SK-N-SH (cell line): ENCODE data around the gene CTBP2. TPM values are rescaled to one million over a fixed set of nuclear protein-coding genes. Genes with fewer than 3 reads are reported as not detected.

ENCODE experiments used
- CTCF ChIA-PET: fragments of 300-600, 350-600 bp; formaldehyde crosslinking; extraction: SDS; loops from one replicate; lab custom pipeline; 2021; lab: Yijun Ruan, JAX
- POLR2A ChIA-PET: fragments of 350-600 bp; sonication (Branson Sonifier 250); formaldehyde crosslinking; extraction: SDS; loops from one replicate; lab custom pipeline; 2020; ENCODE audit warnings: antibody characterized with exemption, inconsistent platforms; lab: Yijun Ruan, JAX
- DNase-seq: peaks from one replicate; pipeline ENCODE4 v3.0.0; 2012
- H2AFZ ChIP-seq: fragments of 200-600 bp; sonication (generic); 2 replicates; pipeline ENCODE4 v1.8.1; 2016; ENCODE audit warnings: antibody characterized with exemption, mild to moderate bottlenecking, low read depth
- H3F3A ChIP-seq: fragments of 200-600 bp; sonication (generic); replicated peaks from 2 replicates; pipeline ENCODE3; 2016; ENCODE audit warnings: antibody characterized with exemption, mild to moderate bottlenecking; ENCODE audit not compliant: insufficient read depth
- H3K27ac ChIP-seq, 2 experiments: fragments of 200-500 bp in 1 of 2; fragments of 200-600 bp in 1 of 2; sonication (Bioruptor generic) in 1 of 2; sonication (generic), shearing (Covaris generic) in 1 of 2; 2 replicates each; pipeline versions ENCODE4 v1.5.1 to v1.6.1; 2014 to 2016; ENCODE audit warnings: low read depth in 2 of 2, inconsistent platforms in 1 of 2, low read length in 1 of 2, mild to moderate bottlenecking in 1 of 2, mixed read lengths in 1 of 2
- H3K27me3 ChIP-seq: fragments of 200-600 bp; sonication (generic), shearing (Covaris generic); 2 replicates; pipeline ENCODE4 v1.6.1; 2016; ENCODE audit warnings: mixed run types; ENCODE audit not compliant: insufficient read depth
- H3K36me3 ChIP-seq, 2 experiments: fragments of 200-500 bp in 1 of 2; fragments of 200-600 bp in 1 of 2; sonication (Bioruptor generic) in 1 of 2; sonication (generic) in 1 of 2; replicated peaks in 1 of 2; 2 replicates each; pipeline versions ENCODE3 to v1.5.1; 2014 to 2016; ENCODE audit warnings: low read length in 1 of 2, mild to moderate bottlenecking in 1 of 2; ENCODE audit not compliant: insufficient read depth in 2 of 2, control insufficient read depth in 1 of 2
- H3K4me1 ChIP-seq, 2 experiments: fragments of 200-500 bp in 1 of 2; fragments of 200-600 bp in 1 of 2; sonication (Bioruptor generic) in 1 of 2; sonication (generic), shearing (Covaris generic) in 1 of 2; 2 replicates each; pipeline versions ENCODE4 v1.5.1 to v1.6.1; 2014 to 2016; ENCODE audit warnings: low read depth in 1 of 2, low read length in 1 of 2, mixed run types in 1 of 2; ENCODE audit not compliant: insufficient read depth in 2 of 2, control insufficient read depth in 1 of 2
- H3K4me2 ChIP-seq: fragments of 200-600 bp; sonication (generic), shearing (Covaris generic); 2 replicates; pipeline ENCODE4 v1.6.1; 2017; ENCODE audit warnings: mixed run types
- H3K4me3 ChIP-seq, 2 experiments: fragments of 200-500 bp in 1 of 2; fragments of 200-600 bp in 1 of 2; sonication (Bioruptor generic) in 1 of 2; sonication (generic), shearing (Covaris generic) in 1 of 2; 2 replicates each; pipeline versions ENCODE4 v1.5.1 to v1.8.1; 2014 to 2016; ENCODE audit warnings: low read depth in 2 of 2, inconsistent platforms in 1 of 2, low read length in 1 of 2, mild to moderate bottlenecking in 1 of 2, mixed read lengths in 1 of 2, moderate library complexity in 1 of 2
- H3K79me2 ChIP-seq: fragments of 200-600 bp; sonication (generic); 2 replicates; pipeline ENCODE4 v1.8.1; 2017; ENCODE audit warnings: mild to moderate bottlenecking; ENCODE audit not compliant: insufficient read depth
- H3K9ac ChIP-seq: fragments of 200-600 bp; sonication (generic); 2 replicates; pipeline ENCODE4 v1.6.1; 2017; ENCODE audit warnings: mixed run types
- H3K9me2 ChIP-seq: fragments of 200-600 bp; sonication (generic); 2 replicates; pipeline ENCODE4 v1.6.1; 2017; ENCODE audit warnings: mixed run types
- H3K9me3 ChIP-seq: fragments of 200-600 bp; sonication (generic); 2 replicates; pipeline ENCODE4 v1.6.1; 2017; ENCODE audit warnings: mixed run types, mild to moderate bottlenecking, moderate library complexity
- H4K20me1 ChIP-seq: fragments of 200-600 bp; sonication (generic); 2 replicates; pipeline ENCODE4 v1.6.1; 2017; ENCODE audit warnings: mild to moderate bottlenecking, mixed run types; ENCODE audit not compliant: insufficient read depth
- EZH2phosphoT487 ChIP-seq: fragments of 200-600 bp; sonication (generic); IDR thresholded peaks from 2 replicates; pipeline ENCODE4 v1.6.1; 2017; ENCODE audit warnings: low read depth, mixed run types, mild to moderate bottlenecking, antibody characterized with exemption, moderate library complexity, borderline replicate concordance
- NFIC ChIP-seq: IDR thresholded peaks from 2 replicates; pipeline ENCODE4 v1.4.0; 2012; ENCODE audit warnings: borderline replicate concordance
- RAD21 ChIP-seq: IDR thresholded peaks from 2 replicates; pipeline ENCODE4 v1.6.1; 2012; ENCODE audit warnings: mild to moderate bottlenecking, low read length
- RXRA ChIP-seq: IDR thresholded peaks from 2 replicates; pipeline ENCODE4 v1.4.0; 2012; ENCODE audit warnings: low read depth, mild to moderate bottlenecking, borderline replicate concordance
- SIN3A ChIP-seq: IDR thresholded peaks from 2 replicates; pipeline ENCODE4 v1.6.1; 2012; ENCODE audit warnings: low read depth, mild to moderate bottlenecking, low read length, moderate library complexity, borderline replicate concordance
- SMC3 ChIP-seq: IDR thresholded peaks from 2 replicates; pipeline ENCODE4 v1.6.1; 2012; ENCODE audit warnings: low read depth, low read length, improper control_type of control experiment
- WGBS: methylation state at CpG from one replicate; pipeline ENCODE4 v1.1.6; 2017; ENCODE audit warnings: low lambda C conversion rate; 5-methylcytosine and 5-hydroxymethylcytosine counted together
- polyA plus RNA-seq, 3 experiments: library from polyadenylated mRNA; depleted of rRNA; stranded (reverse); fragments of >200 nt; gene quantifications; 2 replicates each; pipeline ENCODE4 v1.2.3, GENCODE V29; 2012
- TF ChIP-seq, protein P1 (sequence below): IDR thresholded peaks from 2 replicates; pipeline ENCODE4 v1.4.0; 2012; ENCODE audit warnings: low read depth, borderline replicate concordance
- TF ChIP-seq, protein P2 (sequence below): fragments of 150-350 bp; IDR thresholded peaks from 2 replicates; pipeline ENCODE4 v1.6.1; 2016; ENCODE audit warnings: mild to moderate bottlenecking, low read depth, low read length
- TF ChIP-seq, protein P3 (sequence below): IDR thresholded peaks from 2 replicates; pipeline ENCODE4 v1.4.0; 2012; ENCODE audit warnings: low read depth
- TF ChIP-seq, protein P4 (sequence below): fragments of 150-350 bp; IDR thresholded peaks from 2 replicates; pipeline ENCODE4 v1.6.1; 2017; ENCODE audit warnings: antibody characterized with exemption, low read length, low read depth, borderline replicate concordance
- TF ChIP-seq, protein P5 (sequence below): IDR thresholded peaks from 2 replicates; pipeline ENCODE4 v1.4.0; 2012; ENCODE audit warnings: low read depth, borderline replicate concordance

Gene CTBP2
- polyA plus RNA-seq, 1 of the 3 experiments (the other 2 are of a cell fraction), result 69.7 TPM

DNA sequence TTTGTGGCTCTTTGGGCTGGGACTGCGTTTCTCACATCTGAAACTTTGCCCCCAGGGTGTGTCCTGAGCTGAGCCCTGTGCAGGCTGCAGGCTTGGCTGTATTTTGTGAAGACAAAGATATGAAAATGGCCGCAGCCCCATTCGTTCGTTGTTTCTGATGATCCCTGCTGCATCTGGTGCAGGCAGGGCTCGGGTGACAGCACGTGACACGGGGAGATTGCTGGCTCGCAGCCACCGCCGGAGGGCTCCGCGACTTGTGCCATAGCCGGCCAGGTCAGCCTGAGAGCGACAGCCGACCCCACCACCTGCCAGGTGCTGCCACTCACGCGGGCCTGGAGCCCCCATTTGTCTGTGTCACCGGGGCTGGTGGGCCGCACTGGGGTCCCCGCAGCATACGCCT, 137.1 kb downstream of the CTBP2 start (continued):
- no peak for TF ChIP-seq NFIC
- TF ChIP-seq, protein P1, sequence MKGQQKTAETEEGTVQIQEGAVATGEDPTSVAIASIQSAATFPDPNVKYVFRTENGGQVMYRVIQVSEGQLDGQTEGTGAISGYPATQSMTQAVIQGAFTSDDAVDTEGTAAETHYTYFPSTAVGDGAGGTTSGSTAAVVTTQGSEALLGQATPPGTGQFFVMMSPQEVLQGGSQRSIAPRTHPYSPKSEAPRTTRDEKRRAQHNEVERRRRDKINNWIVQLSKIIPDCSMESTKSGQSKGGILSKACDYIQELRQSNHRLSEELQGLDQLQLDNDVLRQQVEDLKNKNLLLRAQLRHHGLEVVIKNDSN, result peak; percentile 78; the same call in 1 of the 2 replicates
- no peak for TF ChIP-seq EZH2phosphoT487
- TF ChIP-seq, protein P2, sequence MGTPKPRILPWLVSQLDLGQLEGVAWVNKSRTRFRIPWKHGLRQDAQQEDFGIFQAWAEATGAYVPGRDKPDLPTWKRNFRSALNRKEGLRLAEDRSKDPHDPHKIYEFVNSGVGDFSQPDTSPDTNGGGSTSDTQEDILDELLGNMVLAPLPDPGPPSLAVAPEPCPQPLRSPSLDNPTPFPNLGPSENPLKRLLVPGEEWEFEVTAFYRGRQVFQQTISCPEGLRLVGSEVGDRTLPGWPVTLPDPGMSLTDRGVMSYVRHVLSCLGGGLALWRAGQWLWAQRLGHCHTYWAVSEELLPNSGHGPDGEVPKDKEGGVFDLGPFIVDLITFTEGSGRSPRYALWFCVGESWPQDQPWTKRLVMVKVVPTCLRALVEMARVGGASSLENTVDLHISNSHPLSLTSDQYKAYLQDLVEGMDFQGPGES, result no peak
- TF ChIP-seq SIN3A, result no peak
- TF ChIP-seq, protein P3, sequence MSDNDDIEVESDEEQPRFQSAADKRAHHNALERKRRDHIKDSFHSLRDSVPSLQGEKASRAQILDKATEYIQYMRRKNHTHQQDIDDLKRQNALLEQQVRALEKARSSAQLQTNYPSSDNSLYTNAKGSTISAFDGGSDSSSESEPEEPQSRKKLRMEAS, result no peak
- TF ChIP-seq, protein P4, sequence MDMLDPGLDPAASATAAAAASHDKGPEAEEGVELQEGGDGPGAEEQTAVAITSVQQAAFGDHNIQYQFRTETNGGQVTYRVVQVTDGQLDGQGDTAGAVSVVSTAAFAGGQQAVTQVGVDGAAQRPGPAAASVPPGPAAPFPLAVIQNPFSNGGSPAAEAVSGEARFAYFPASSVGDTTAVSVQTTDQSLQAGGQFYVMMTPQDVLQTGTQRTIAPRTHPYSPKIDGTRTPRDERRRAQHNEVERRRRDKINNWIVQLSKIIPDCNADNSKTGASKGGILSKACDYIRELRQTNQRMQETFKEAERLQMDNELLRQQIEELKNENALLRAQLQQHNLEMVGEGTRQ, result peak; percentile 49; the same call in 1 of the 2 replicates
- TF ChIP-seq, protein P5, sequence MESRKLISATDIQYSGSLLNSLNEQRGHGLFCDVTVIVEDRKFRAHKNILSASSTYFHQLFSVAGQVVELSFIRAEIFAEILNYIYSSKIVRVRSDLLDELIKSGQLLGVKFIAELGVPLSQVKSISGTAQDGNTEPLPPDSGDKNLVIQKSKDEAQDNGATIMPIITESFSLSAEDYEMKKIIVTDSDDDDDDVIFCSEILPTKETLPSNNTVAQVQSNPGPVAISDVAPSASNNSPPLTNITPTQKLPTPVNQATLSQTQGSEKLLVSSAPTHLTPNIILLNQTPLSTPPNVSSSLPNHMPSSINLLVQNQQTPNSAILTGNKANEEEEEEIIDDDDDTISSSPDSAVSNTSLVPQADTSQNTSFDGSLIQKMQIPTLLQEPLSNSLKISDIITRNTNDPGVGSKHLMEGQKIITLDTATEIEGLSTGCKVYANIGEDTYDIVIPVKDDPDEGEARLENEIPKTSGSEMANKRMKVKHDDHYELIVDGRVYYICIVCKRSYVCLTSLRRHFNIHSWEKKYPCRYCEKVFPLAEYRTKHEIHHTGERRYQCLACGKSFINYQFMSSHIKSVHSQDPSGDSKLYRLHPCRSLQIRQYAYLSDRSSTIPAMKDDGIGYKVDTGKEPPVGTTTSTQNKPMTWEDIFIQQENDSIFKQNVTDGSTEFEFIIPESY, result no peak
- 0 out of 2 replicates have a peak, but pooled peaks have one; percentile 9 for TF ChIP-seq RAD21
- TF ChIP-seq RXRA, result no peak

DNA sequence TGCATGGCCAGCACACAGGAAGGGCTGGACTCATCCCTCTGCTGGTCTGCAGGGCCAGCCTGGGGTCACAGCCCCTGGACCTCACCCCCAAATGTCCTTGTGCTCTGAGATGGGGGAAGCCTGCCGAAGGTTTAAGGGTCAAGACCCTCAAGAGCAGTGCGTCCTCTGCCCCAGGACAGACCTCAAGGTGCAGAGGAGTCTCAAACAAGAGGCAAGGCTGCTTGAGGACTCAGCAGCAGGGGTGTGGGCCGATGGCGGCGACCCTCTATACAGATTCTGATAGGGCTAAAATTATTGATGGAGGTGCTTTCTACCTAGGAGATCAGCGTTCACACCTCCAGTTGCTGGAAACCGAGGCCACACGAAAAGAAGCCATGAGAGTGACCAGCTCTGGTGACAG, 137.7 kb downstream of the CTBP2 start:
- peaks cover 8 to 21% of the 10 kb centered on the region in 2 experiments for H3K36me3 ChIP-seq
- H3K79me2 ChIP-seq, result peaks cover 90% of the 10 kb centered on the region
- H3K4me1 ChIP-seq, result peaks cover 32 to 78% of the 10 kb centered on the region in 2 experiments
- ChIA-PET CTCF (interaction anchor here (1.0 to 3.6 kb wide), 5 partner anchors 12 to 300 kb away, joined by 3 to 18 read pairs (median 5); no protein-coding TSS in a partner anchor), POLR2A (interaction anchor here (0.8 to 1.5 kb wide), 2 partner anchors 13 to 16 kb away, joined by 3 read pairs; no protein-coding TSS in a partner anchor)
- no peak overlapping the region for H3K9ac ChIP-seq
- WGBS, result 100% methylated on average over 5 of the region's 8 CpGs
- H2AFZ ChIP-seq, result no peak overlapping the region
- H3K27ac ChIP-seq, result peak overlapping the region; percentile 67 to 100; a peak in 3 of 4 replicates
- no peak overlapping the region for H3K4me2 ChIP-seq
- TF ChIP-seq SMC3 (no peak), SIN3A (no peak)
- TF ChIP-seq, all 33 proteins: peak for 0
- Histone ChIP-seq H4K20me1 (peaks cover 83% of the 10 kb centered on the region), H3F3A (peaks cover 6% of the 10 kb centered on the region), H3K4me3 (no peak overlapping the region), H3K9me3 (no peaks in the 10 kb centered on the region), H3K9me2 (no peaks in the 10 kb centered on the region), H3K27me3 (no peaks in the 10 kb centered on the region)
- DNase-seq, result no peak
